Fibroblast of skin of left biceps (primary cell): Measurements from ENCODE around the gene ACVR2B.
"Not testable (repeated sequence)": the region's sequence is repeated elsewhere in the genome, so short reads cannot be mapped to it uniquely, and the experiment has no call there.

ENCODE experiments used
- DNase-seq, 2 experiments: peaks; one replicate each; pipeline ENCODE4 v3.0.0-alpha.2; 2013; ENCODE audit warnings: low read depth in 2 of 2

The ACVR2B gene

DNA sequence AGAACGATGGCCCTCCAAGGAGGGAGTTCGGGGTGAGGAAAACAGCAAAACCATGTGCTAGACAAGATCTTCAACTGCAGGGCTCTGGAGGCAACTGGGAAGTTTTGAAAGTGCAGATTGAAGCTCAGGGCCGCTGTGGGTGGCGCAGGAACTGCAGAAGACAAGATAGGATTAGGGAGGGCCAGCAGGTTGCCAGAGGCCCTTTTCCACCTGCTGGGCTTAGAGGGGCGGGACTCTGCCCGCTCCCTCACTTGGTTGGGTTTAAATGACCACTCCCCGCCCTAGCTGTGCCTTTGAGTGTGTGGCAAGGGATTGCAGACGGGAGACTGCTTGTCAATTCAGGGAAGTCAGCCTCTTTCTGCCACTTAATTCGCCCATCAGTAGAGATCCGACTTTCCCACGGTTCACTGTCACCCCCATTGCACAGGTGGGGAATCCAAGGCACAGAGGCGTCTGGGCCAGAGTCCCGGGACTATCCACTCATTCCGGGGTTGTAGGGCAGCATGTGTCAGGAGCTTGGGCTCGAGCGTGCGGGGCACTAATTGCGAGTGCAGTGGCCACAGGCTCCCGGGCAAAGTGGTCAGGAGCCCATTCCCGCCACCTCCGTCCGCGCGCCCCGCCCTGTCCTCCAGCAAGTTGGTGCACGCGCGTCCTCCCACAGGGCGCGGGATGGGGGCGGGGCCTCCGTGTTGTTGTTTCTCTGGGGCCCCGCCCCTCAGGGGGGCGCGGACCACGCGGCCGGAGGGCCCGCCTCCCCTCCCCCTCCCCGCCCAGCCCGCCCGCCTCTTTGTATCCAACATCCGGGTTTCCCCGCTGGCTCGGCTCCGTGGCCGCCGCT, at the start of gene ACVR2B:
Gene ACVR2B, plus strand, starts transcription at position 816 of the 838 bp plus-strand sequence. CDS start 433 bp downstream, outside the sequence.
- DNase-seq: peak; percentile 45 to 57

- peak in 1 of 2 experiments; percentile 4 for DNase-seq
Measured at GRCh38 chr3:38404286-38404685, 49.4 kb upstream of the ACVR2B start.

GRCh38 chr3:38411591-38411990, 42.1 kb upstream of the ACVR2B start:
- no peak for DNase-seq

- not testable (repeated sequence) for DNase-seq
Measured at GRCh38 chr3:38420758-38421157, 32.9 kb upstream of the ACVR2B start.

GRCh38 chr3:38421679-38422336, 31.9 kb upstream of the ACVR2B start:
- no peak for DNase-seq

GRCh38 chr3:38426798-38427426, 26.8 kb upstream of the ACVR2B start:
- DNase-seq: not testable (repeated sequence)

DNA sequence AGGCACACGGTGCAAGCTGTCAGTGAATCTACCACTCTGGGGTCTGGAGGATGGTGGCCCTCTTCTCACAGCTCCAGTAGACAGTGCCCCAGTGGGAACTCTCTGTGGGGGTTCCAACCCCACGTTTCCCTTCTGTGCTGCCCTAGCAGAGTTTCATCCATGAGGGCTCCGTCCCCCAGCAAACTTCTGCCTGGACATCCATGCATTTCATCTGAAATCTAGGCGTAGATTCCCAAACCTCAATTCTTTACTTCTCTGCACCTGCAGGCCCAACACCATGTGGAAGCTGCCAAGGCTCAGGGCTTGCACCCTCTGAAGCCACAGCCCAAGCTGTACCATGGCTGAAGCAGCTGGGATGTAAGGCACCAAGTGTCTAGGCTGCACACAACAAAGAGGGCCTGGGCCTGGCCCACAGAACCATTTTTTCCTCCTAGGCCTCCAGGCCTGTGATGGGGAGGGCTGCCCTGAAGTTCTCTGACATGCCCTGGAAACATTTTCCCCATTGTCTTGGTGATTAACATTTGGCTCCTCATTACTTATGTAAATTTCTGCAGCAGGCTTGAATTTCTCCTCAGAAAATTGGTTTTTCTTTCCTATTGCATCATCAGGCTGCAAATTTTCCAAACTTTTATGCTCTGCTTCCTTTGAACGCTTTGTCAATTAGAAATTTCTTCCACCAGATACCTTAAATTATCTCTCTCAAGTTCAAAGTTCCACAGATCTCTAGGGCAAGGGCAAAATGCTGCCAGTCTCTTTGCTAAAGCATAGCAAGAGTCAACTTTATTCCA, 20.6 kb upstream of the ACVR2B start:
- not testable (repeated sequence) for DNase-seq

DNA sequence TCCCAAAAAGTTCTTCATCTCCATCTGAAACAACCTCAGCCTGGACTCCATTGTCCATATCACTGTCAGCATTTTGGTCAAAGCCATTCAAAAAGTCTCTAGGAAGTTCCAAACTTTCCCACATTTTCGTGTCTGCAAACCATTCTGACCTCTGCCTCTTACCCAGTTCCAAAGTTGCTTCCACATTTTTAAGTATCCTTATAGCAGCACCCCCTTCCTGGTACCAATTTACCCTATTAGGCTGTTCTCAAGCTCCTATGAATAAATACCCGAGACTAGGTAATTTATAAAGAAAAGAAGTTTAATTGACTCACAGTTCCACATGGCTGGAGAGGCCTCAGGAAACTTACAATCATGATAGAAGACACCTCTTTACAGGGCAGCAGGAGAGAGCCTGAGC, 20.0 kb upstream of the ACVR2B start:
- DNase-seq: not testable (repeated sequence)

DNA sequence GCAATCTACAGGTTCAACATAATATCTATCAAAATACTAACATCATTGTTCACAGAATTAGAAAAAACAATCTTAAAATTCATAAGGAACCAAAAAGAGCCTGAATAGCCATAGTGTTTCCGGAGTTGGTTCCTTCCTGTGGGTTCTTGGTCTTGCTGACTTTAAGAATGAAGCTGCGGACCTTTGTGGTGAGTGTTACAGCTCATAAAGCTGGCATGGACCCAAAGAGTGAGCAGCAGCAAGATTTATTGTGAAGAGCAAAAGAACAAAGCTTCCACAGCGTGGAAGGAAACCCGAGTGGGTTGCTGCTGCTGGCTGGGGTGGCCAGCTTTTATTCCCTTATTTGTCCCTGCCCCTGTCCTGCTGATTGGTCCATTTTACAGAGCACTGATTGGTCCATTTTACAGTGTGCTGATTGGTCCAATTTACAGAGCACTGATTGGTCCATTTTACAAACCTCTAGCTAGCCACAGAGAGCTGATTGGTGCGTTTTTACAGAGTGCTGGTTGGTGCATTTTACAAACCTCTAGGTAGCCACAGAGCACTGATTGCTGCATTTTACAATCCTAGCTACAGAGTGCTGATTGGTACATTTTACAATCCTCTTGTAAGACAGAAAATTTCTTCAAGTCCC, 15.1 kb upstream of the ACVR2B start:
- DNase-seq: not testable (repeated sequence)

- DNase-seq: not testable (repeated sequence)
Measured at GRCh38 chr3:38443205-38443604, 10.5 kb upstream of the ACVR2B start.

DNA sequence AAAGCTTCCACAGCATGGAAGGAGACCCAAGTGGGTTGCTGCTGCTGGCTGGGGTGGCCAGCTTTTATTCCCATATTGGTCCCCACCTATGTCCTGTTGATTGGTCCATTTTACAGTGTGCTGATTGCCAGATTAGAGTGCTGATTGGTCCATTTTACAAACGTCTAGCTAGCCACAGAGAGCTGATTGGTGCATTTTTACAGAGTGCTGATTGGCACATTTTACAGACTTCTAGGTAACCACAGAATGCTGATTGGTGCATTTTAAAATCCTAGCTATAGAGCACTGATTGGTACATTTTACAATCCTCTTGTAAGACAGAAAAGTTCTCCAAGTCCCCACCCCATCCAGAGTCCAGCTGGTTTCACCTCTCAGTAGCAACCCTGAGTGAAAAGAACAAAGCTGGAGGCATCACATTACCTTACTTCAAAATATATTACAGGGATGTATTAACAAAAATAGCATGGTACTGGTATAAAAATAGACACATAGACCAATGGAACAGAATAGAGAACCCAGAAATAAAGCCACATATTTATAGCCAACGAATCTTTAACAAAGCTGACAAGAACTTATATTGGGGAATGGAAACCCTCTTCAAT, 7.5 kb upstream of the ACVR2B start:
- no peak for DNase-seq

DNA sequence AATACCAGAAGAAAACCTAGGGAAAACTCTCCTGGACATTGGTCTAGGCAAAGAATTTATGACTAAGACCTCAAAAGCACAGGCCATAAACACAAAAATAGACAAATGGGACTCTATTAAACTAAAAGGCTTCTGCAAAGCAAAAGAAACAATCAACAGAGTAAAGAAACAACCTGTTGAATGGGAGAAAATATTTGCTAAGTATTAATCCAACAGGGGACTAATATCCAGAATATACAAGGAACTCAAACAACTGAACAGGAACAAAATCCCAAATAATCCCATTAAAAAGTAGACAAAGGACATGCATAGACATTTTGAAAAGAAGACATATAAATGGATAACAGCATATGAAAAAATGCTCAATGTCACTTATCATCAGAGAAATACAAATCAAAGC, 6.9 kb upstream of the ACVR2B start:
- DNase-seq: no peak

GRCh38 chr3:38450853-38451252, 2.8 kb upstream of the ACVR2B start:
- no peak for DNase-seq

DNA sequence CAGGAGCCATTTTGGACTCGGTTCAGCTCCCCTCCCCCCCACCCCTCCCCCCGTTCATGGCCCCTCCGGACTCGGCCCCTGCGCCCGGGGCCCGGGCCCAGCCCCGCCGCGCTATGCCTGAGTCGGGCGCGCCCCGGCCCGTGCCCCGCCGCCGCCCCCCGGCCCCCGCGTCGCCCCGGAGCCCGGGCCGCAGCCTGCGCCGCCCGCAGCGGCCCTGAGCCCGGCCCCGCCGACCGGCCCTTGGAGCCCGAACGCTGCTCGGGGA, 155 bp downstream of the ACVR2B start:
- no peak for DNase-seq

GRCh38 chr3:38454178-38454883, 641 bp downstream of the ACVR2B start:
- DNase-seq: no peak

DNA sequence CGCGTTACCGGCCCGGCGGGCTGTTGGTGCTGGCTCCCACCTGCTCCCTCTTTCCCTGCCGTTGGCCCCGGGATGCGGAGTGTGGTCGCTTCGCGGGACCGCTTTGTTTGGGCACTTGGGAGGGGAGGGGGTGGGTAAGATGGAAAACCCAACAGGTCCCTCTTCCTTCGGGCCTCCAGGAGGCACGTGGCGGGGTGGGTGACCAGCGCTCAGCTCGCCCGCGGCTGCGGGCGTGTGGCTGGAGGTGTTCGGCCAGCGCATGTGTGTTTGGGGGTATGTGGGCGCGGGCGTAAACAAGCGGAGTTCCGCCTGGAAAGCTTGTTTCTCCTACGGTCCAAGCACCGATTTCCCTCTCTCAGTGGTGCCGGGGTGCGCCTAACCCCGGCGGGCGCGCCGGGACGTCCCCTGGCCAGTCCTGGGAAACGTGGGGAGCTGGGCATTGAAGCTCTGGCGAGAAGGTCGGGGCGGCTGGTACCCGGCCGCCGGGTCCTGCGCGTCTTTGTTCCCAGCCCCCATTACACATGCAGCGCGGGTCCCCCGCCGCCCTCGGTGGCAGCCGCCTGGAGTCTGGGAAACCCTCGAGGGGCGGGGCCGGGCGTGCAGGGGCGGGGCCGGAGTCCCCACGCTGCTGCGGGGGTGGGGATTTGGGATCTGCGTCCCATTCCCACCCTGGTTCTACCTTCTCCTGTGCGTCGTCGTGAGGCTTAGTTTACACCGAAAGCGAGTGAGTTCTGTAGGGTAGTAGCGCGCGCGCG, 1.4 kb downstream of the ACVR2B start:
- no peak for DNase-seq

- DNase-seq: no peak
Measured at GRCh38 chr3:38455639-38456430, 2.1 kb downstream of the ACVR2B start.

- DNase-seq: no peak
Measured at GRCh38 chr3:38457111-38458003, 3.7 kb downstream of the ACVR2B start.
